OCI-LY7 (cell line): ENCODE measurements around the gene ZNF500. TPM values are rescaled to one million over a fixed set of nuclear protein-coding genes. Genes with fewer than 3 reads are reported as not detected.
A peak's percentile ranks its signal among the peaks of the same experiment; 100 is the strongest.
"Not testable (repeated sequence)": the region's sequence is repeated elsewhere in the genome, so short reads cannot be mapped to it uniquely, and the experiment has no call there.

Experiments
- BruUV-seq: library from RNA; stranded (reverse); fragments of 400-500 nt; replicated peaks from 2 replicates; lab custom pipeline; 2021; lab: Mats Ljungman, UMichigan
- CTCF ChIA-PET: fragments of 300-600 bp; sonication (Branson Sonifier 250); formaldehyde crosslinking; loops from one replicate; lab custom pipeline; 2022; ENCODE audit warnings: antibody characterized with exemption; ENCODE audit not compliant: unreplicated experiment; lab: Charles Lee
- POLR2A ChIA-PET: fragments of 300-600 bp; sonication (Branson Sonifier 250); formaldehyde crosslinking; loops from one replicate; lab custom pipeline; 2022; ENCODE audit warnings: antibody characterized with exemption; lab: Charles Lee
- DNase-seq: peaks from one replicate; pipeline ENCODE4 v3.0.0-alpha.2; 2015; ENCODE audit warnings: low spot score
- H2AFZ ChIP-seq: fragments of 200-600 bp; sonication (generic), shearing (Covaris generic); 2 replicates; pipeline ENCODE4 v1.6.1; 2014; ENCODE audit warnings: mild to moderate bottlenecking, antibody characterized with exemption, low read length, moderate library complexity
- H3K27ac ChIP-seq: fragments of 200-600 bp; sonication (generic); 2 replicates; pipeline ENCODE4 v1.5.1; 2014; ENCODE audit warnings: mixed run types, low read depth, mild to moderate bottlenecking, moderate library complexity, low read length, inconsistent platforms; ENCODE audit not compliant: poor library complexity, severe bottlenecking
- H3K36me3 ChIP-seq: fragments of 200-600 bp; sonication (generic); 2 replicates; pipeline ENCODE4 v1.6.1; 2014; ENCODE audit warnings: mild to moderate bottlenecking, antibody characterized with exemption, low read length, moderate library complexity, mixed read lengths; ENCODE audit not compliant: insufficient read depth
- H3K4me1 ChIP-seq: fragments of 200-600 bp; sonication (generic); 2 replicates; pipeline ENCODE4 v1.5.1; 2014; ENCODE audit warnings: mild to moderate bottlenecking, low read length; ENCODE audit not compliant: insufficient read depth, poor library complexity, severe bottlenecking
- H3K4me2 ChIP-seq: fragments of 200-600 bp; sonication (generic); 2 replicates; pipeline ENCODE4 v1.6.1; 2014; ENCODE audit warnings: mild to moderate bottlenecking, low read length
- H3K4me3 ChIP-seq: fragments of 200-600 bp; sonication (generic); 2 replicates; pipeline ENCODE4 v1.5.1; 2014; ENCODE audit warnings: mild to moderate bottlenecking, low read depth, low read length; ENCODE audit not compliant: poor library complexity, severe bottlenecking
- H3K79me2 ChIP-seq: fragments of 200-600 bp; sonication (generic); 2 replicates; pipeline ENCODE4 v1.6.1; 2016; ENCODE audit warnings: low read depth, mild to moderate bottlenecking, low read length, moderate library complexity, mixed read lengths; ENCODE audit not compliant: insufficient read depth
- H3K9me2 ChIP-seq: fragments of 200-600 bp; sonication (generic); 2 replicates; pipeline ENCODE4 v1.6.1; 2016; ENCODE audit warnings: mild to moderate bottlenecking, low read length, mixed read lengths; ENCODE audit not compliant: insufficient read depth
- H3K9me3 ChIP-seq: fragments of 200-600 bp; sonication (generic); 2 replicates; pipeline ENCODE4 v1.6.1; 2014; ENCODE audit warnings: mild to moderate bottlenecking, mixed run types, low read length, mixed read lengths
- H4K20me1 ChIP-seq: fragments of 200-600 bp; sonication (generic); 2 replicates; pipeline ENCODE4 v1.6.1; 2014; ENCODE audit warnings: mild to moderate bottlenecking, antibody characterized with exemption, low read length, moderate library complexity, mixed read lengths; ENCODE audit not compliant: insufficient read depth
- EZH2phosphoT487 ChIP-seq: fragments of 200-600 bp; sonication (generic); IDR thresholded peaks from 2 replicates; pipeline ENCODE4 v1.6.1; 2018; ENCODE audit warnings: low read depth, borderline replicate concordance, mild to moderate bottlenecking, mixed run types, antibody characterized with exemption, low read length, moderate library complexity, mixed read lengths
- intact Hi-C: fragments of 100-400 bp; cut with micrococcal nuclease; formaldehyde crosslinking; loops from one replicate; pipeline ENCODE4 v1.10.0; 2022; ENCODE audit not compliant: unreplicated experiment
- total RNA-seq, 2 experiments: library from RNA; depleted of rRNA in 1 of 2; stranded (reverse); fragments of >200 nt in 1 of 2; shearing (Covaris generic) in 1 of 2; gene quantifications; 2 replicates each; pipeline ENCODE4 v1.2.3, GENCODE V29; 2014 to 2022
- TF ChIP-seq, protein P1 (sequence below): fragments of 200-600 bp; sonication (generic); conservative IDR thresholded peaks from 2 replicates; pipeline ENCODE4 v1.5.1; 2014; ENCODE audit warnings: mild to moderate bottlenecking, antibody characterized with exemption, low read length, moderate library complexity, mixed read lengths

The ZNF500 gene
- total RNA-seq, 2 experiments from 2014 or later = 16.1 to 23.9 TPM

DNA sequence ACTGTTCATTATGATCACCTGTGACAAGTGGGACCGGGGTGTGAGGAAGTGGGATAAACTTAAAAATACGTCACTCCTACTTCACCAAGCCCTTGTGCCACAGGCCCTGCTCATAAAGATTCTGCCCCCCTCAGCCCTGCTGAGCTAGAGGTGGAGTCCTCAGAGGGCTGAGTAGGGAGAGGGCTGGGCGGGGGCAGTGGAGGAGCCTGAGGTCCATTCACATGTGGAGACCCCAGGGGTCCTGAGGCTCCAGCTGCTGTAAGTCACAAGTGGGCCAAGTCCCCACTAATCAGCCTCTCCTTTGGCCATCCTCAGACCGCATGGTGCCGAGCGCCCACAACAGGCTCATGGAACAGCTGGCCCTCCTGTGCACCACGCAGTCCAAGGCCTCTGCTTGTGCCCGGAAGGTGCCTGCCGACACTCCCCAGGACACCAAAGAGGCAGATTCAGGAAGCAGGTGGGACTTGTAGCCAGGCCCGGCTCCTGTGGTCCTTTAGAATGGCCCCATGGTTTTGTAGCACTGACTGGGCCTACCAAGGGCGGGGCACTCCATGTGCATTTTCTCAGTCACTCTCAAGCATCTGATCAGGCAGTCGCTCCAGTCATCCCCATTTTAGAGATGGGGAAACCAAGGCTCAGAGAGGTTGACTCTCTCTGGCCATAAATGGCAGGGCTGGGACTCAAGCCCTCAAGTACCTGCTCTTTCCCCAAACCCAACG is 22.2 kb downstream of the ZNF500 start:
- H3K4me1 ChIP-seq = peaks cover 15% of the 10 kb centered on the region
- no peak overlapping the region for H3K4me2 ChIP-seq
- H3K9me3 ChIP-seq = no peaks in the 10 kb centered on the region
- H4K20me1 ChIP-seq = no peaks in the 10 kb centered on the region
- H2AFZ ChIP-seq = 0 out of 2 replicates have a peak overlapping the region, but pooled peaks have one; percentile 22
- TF ChIP-seq EZH2phosphoT487 = no peak
- TF ChIP-seq, protein P1, sequence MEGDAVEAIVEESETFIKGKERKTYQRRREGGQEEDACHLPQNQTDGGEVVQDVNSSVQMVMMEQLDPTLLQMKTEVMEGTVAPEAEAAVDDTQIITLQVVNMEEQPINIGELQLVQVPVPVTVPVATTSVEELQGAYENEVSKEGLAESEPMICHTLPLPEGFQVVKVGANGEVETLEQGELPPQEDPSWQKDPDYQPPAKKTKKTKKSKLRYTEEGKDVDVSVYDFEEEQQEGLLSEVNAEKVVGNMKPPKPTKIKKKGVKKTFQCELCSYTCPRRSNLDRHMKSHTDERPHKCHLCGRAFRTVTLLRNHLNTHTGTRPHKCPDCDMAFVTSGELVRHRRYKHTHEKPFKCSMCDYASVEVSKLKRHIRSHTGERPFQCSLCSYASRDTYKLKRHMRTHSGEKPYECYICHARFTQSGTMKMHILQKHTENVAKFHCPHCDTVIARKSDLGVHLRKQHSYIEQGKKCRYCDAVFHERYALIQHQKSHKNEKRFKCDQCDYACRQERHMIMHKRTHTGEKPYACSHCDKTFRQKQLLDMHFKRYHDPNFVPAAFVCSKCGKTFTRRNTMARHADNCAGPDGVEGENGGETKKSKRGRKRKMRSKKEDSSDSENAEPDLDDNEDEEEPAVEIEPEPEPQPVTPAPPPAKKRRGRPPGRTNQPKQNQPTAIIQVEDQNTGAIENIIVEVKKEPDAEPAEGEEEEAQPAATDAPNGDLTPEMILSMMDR = no peak
- H3K4me3 ChIP-seq = no peak overlapping the region
- H3K36me3 ChIP-seq = no peaks in the 10 kb centered on the region
- no TSS peak for BruUV-seq
- intact Hi-C loops = no loop called here
- ChIA-PET POLR2A (no interaction called here), CTCF (no interaction called here)
- H3K79me2 ChIP-seq = no peaks in the 10 kb centered on the region
- H3K9me2 ChIP-seq = no peaks in the 10 kb centered on the region
- H3K27ac ChIP-seq = no peak overlapping the region
- no peak for DNase-seq

DNA sequence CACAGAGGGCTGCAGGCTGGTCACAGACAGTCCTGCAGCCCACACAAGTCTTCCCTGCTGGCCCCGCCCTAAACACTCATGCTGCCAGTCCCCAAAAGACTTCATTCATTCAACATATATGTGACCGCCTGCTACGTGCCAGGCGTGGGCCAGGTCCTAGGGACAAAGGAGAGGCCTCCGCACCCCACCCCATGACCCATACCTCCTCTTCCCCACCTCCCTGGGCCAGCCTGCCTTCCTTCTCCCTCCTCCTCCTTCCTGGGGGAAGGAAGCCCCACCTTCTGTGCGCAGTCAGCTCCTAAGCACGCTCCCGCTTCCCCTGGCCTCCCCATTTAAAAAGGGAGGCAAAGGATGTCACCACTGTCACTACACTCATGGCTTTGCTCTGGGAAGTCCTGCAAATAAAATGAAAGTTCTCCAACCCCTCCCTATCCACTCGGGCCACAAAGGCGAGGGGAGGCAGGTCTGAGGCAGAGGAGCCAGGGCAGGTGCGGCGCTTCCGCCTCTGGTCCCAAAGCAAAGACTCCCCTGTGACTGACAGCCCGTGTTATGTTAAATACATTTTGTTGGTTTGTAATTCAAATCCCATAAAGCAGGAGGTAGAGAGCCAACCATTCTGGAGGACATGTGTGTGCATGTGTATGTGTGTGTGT is 23.6 kb downstream of the ZNF500 start:
- Histone ChIP-seq H4K20me1 (no peaks in the 10 kb centered on the region), H3K79me2 (no peaks in the 10 kb centered on the region), H3K9me2 (no peaks in the 10 kb centered on the region), H3K9me3 (no peaks in the 10 kb centered on the region), H3K4me2 (no peak overlapping the region), H3K4me1 (peaks cover 15% of the 10 kb centered on the region), H3K4me3 (no peak overlapping the region), H2AFZ (no peak overlapping the region), H3K27ac (no peak overlapping the region), H3K36me3 (no peaks in the 10 kb centered on the region)
- CTCF ChIA-PET = no interaction called here
- POLR2A ChIA-PET = no interaction called here
- intact Hi-C loops = no loop called here
- TF ChIP-seq, protein P1 = no peak
- DNase-seq = no peak
- BruUV-seq = no TSS peak

DNA sequence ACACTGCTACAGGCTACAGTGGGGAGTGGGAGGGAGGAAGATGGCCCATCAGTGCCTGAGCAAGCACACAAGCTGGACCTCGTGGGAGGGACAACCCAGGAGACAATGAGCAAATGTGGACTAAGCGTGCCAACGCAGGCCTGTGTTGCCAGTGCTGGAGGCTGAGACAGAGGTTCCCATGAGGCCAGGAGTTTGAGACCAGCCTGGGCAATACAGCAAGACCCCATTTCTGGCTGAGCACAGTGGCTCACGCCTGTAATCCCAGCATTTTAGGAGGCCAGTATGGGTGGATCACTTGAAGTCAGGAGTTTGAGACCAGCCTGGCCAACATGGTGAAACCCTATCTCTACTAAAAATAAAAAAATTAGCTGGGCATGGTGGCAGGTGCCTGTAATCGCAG is 28.6 kb downstream of the ZNF500 start:
- H4K20me1 ChIP-seq, intact Hi-C loops, H2AFZ ChIP-seq, H3K9me3 ChIP-seq, H3K27ac ChIP-seq, H3K4me3 ChIP-seq, H3K4me2 ChIP-seq, H3K79me2 ChIP-seq, CTCF ChIA-PET, DNase-seq, BruUV-seq, H3K4me1 ChIP-seq, H3K9me2 ChIP-seq, H3K36me3 ChIP-seq: not testable (repeated sequence)
- POLR2A ChIA-PET = interaction anchor here (0.9 kb wide), 1 partner anchor 34 kb away, joined by 6 read pairs; no protein-coding TSS in a partner anchor
